Fibroblast of the aortic adventitia (primary cell): ENCODE results near the gene RCSD1. TPM values are rescaled to one million over a fixed set of nuclear protein-coding genes. Genes with fewer than 3 reads are reported as not detected.

Source experiments
- DNase-seq: peaks from one replicate; pipeline ENCODE4 v3.0.0-alpha.2; 2010; ENCODE audit warnings: low read depth
- H3K4me3 ChIP-seq: 2 replicates; pipeline ENCODE4 v1.5.1; 2011; ENCODE audit warnings: low read depth, mild to moderate bottlenecking, control low read depth, low read length, moderate library complexity
- CTCF ChIP-seq: IDR thresholded peaks from 2 replicates; pipeline ENCODE4 v1.5.1; 2011; ENCODE audit warnings: mild to moderate bottlenecking, low read length, control low read depth, inconsistent platforms; ENCODE audit not compliant: insufficient read depth
- total RNA-seq: library from RNA; depleted of rRNA; stranded (reverse); fragments of >200 nt; gene quantifications from 2 replicates; pipeline ENCODE4 v1.2.3, GENCODE V29; 2012; ENCODE audit warnings: low replicate concordance

The RCSD1 gene
- total RNA-seq, 1 donor = not detected

DNA sequence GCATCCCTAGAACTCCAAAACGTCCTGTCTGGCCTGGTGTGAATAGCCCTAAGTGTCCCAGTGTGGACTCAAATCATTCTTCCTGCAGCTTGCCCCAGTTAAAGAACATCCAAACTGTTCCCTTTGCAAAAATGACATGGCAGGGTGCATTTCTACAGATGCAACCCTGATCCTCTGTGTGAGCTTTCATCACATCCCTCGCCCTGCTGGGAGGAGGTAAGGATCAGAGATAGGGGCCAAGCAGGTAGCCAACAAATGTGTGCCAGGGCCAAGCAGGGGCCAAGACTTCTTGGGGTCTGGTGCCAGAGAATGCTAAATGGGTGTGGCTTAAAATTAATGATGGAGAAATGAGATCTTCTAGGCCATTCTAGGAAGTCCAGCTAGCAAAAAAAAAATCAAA, 64.7 kb downstream of the RCSD1 start:
- no peak for DNase-seq
- H3K4me3 ChIP-seq = no peak overlapping the region
- TF ChIP-seq CTCF = no peak

- H3K4me3 ChIP-seq = no peak overlapping the region
- no peak for TF ChIP-seq CTCF
- DNase-seq = no peak
Observed at GRCh38 chr1:167695147-167695546, 65.1 kb downstream of the RCSD1 start.

GRCh38 chr1:167695756-167696561, 65.9 kb downstream of the RCSD1 start:
- no peak overlapping the region for H3K4me3 ChIP-seq
- no peak for DNase-seq
- no peak for TF ChIP-seq CTCF

- H3K4me3 ChIP-seq = no peak overlapping the region
- TF ChIP-seq CTCF = no peak
Observed at GRCh38 chr1:167697667-167698141, 67.7 kb downstream of the RCSD1 start.

DNA sequence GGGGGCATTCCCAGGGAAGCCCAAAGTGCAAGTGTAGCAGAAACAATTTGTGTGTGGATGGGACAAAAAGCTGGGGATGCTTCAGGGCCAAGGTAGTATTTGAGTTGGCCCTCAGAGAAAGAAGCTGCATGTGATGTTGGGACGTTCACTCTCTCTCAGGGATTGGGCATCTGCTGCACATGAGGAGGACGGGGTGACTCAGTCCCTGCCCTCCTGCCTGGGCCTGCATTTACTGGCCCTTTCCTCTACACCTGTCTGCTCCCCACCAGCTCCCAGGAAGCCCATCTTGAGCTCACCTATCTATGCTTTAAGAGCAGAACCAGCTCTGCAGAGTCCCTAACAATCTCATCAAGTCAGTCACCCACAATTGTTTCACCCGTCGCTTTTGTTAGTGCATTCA, 68.3 kb downstream of the RCSD1 start:
- no peak for DNase-seq
- H3K4me3 ChIP-seq = no peak overlapping the region
- TF ChIP-seq CTCF = no peak

More at GRCh38 chr1:167697667-167698141, 67.7 kb downstream of the RCSD1 start:
- no peak for DNase-seq

GRCh38 chr1:167701510-167701909, 71.5 kb downstream of the RCSD1 start:
- DNase-seq = no peak
- no peak for TF ChIP-seq CTCF
- H3K4me3 ChIP-seq = no peak overlapping the region
